HuH-7 (cell line): Measurements from ENCODE around the gene HNRNPA1.
"Not testable (repeated sequence)": the region's sequence is repeated elsewhere in the genome, so short reads cannot be mapped to it uniquely, and the experiment has no call there.

Source experiments
- DNase-seq: peaks from one replicate; pipeline ENCODE4 v3.0.0; 2011; ENCODE audit warnings: low spot score

HNRNPA1 gene

GRCh38 chr12:54276368-54276767 lies 4.2 kb upstream of the HNRNPA1 start:
- no peak for DNase-seq

- DNase-seq = no peak
These were observed 2.7 kb upstream of the HNRNPA1 start for GRCh38 chr12:54277823-54278276.

GRCh38 chr12:54279227-54279631 lies 1.3 kb upstream of the HNRNPA1 start:
- no peak for DNase-seq

DNA sequence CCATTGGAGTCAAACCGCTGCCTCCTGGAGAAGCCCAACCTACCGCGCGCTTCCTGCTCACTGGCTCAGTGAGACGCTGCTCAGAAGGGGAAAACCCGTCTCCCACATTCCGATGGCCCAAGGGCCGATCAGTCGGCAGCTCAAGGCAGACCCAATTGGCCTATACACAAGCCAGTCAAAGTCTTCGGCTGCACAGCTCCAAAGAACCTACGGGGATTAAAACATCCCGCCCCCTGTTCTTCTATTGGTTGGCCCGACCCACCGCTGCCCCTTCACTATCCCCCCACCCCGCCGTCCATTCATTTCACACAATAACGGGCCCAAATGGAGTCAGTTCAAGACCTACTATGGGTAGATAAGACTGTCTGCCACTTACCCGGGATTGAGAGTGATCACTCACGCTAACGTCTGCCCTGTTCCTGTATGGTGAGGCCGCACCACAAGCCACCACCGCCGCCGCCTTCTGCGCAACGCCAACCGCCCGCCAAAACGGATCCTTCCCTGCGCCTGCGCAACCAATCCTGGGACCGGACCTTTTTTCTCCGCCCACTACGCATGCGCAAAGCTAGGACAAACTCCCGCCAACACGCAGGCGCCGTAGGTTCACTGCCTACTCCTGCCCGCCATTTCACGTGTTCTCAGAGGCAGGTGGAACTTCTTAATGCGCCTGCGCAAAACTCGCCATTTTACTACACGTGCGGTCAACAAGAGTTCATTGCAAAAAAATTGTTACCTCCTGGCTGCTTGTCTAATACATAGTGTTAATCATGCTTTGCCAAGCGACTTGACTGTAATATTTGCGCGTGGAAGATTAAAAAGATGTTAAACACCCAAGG lies 676 bp upstream of the HNRNPA1 start, which contains the start of gene CBX5:
CBX5 (minus strand) TSS at position 491 of the 836 bp plus-strand sequence. CDS start 22,472 bp downstream, outside the sequence.
- DNase-seq = peak; percentile 92

DNA sequence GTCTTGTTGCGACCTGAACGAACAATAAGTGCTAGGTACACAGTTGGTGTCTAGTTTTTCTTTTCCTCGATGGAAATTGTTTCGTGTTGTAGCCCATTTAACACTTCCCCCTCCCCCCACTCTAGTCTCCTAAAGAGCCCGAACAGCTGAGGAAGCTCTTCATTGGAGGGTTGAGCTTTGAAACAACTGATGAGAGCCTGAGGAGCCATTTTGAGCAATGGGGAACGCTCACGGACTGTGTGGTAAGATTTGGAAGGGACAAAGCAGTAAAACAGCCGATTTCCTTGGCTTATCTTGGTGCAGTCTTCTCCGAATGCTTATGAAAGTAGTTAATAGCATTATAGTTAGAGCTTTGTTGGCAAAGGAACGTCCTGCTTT lies 724 bp downstream of the HNRNPA1 start:
- DNase-seq = not testable (repeated sequence)

DNA sequence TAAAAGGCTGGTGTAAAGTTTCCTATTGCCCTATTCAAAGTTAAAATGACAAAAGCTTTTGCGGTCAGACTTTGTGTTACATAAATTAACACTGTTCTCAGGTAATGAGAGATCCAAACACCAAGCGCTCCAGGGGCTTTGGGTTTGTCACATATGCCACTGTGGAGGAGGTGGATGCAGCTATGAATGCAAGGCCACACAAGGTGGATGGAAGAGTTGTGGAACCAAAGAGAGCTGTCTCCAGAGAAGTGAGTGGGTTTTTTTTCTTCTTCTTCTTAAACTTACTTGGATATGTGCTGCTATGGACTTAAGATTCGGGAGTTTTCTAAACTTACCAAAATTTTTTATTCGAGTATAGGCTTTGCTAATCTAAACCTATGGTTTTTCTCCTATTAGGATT lies 1.2 kb downstream of the HNRNPA1 start:
- DNase-seq = not testable (repeated sequence)

DNA sequence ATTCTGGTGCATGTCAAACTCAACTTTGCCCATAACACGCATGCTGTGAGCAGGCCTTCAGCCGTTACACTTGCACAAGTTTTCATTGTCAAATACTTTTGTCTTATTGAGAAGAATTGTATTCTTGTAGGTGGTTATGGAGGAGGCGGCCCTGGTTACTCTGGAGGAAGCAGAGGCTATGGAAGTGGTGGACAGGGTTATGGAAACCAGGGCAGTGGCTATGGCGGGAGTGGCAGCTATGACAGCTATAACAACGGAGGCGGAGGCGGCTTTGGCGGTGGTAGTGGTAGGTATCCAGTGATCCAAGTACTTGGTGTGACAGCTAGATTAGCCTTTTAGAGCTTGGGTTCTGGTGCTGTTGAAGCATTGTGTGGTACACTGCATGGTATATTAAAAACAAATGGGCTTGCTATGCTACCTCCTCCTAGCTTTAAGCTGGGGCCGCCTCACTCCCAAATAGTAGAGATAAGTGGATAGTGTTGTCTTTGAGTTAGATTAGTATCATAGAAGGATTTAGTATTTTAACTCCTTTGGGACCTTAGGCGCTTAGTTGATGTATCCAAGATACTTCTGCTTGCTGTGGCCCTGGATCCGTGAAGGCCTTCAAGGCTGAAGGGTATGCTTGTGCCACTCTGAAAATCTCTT lies 2.5 kb downstream of the HNRNPA1 start:
- DNase-seq = no peak

DNA sequence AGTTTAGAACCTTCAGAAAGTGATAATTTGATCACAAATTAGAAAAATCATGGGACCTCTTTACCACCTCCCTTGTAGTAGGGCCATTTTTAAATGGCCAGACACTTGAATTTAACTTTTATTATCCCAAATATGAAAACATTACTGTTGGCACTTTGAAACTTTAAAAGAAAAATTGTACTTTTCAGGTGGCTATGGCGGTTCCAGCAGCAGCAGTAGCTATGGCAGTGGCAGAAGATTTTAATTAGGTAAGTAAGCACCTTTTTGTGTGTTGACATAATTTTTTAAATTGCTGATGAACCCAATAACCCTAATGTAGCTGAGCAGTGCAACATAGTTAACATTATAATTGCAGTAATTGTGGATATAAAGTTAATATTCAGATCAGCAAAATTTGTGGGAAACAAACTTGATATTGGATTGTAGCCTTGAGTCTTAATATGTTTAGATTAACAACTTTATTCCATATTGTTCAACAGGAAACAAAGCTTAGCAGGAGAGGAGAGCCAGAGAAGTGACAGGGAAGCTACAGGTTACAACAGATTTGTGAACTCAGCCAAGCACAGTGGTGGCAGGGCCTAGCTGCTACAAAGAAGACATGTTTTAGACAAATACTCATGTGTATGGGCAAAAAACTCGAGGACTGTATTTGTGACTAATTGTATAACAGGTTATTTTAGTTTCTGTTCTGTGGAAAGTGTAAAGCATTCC lies 3.7 kb downstream of the HNRNPA1 start:
- not testable (repeated sequence) for DNase-seq

DNA sequence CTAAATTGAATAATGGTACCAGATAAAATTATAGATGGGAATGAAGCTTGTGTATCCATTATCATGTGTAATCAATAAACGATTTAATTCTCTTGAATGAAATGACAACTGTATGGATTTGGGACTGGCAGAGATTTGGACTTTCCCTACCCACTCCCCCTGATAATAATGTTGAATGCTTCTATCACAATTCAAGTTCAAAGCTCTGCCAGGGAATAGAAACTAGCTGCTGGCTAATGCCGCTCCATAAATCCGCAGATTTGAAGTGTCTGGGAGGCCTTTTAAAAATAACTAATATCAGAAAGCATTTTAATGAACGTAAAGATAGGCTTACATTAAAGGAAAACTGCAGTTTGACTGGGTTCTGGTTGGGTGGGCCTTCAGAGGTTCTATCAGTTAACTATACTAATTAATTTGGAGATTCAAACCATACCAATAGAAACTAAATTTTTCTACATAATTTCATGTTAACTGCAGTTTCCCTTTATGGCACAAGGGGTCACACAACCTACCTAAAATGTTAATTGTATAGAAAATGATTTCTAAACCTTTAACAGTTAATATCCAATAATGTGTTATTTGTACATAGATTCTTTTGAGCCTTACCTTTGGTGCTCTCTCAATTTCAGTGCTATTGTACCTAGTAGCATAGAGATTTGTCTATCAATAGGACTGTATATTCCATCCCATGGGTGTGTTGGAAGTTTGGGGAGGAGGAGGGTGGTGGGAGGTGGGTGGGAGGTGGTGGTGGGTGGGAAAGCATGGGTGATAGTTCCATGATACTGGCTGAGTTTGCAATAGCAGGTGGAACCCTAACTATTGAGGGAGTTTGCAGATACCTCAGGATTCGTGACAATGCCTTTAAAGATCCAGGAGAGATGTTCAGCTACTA lies 4.9 kb downstream of the HNRNPA1 start:
- no peak for DNase-seq

- DNase-seq = no peak
These were observed 5.8 kb downstream of the HNRNPA1 start for GRCh38 chr12:54286042-54287030.

GRCh38 chr12:54287261-54288157 lies 7.0 kb downstream of the HNRNPA1 start:
- no peak for DNase-seq

- no peak for DNase-seq
These were observed 11.8 kb downstream of the HNRNPA1 start for GRCh38 chr12:54292083-54292930.

DNA sequence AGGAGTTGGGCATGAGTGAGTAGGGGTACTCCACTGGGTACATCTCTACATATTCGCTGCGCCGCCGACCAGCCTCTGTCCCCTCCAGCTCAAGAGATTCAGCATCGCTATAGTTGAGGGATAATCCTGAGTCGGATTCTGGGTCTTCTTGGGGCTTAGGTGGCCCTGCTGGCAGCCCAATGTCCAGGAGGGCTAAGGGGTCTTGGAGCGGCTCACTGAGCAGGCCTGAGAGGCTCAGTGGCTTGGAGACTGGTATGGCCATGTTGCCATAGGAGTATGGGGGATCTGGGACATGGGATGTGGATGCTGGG lies 12.4 kb downstream of the HNRNPA1 start:
- no peak for DNase-seq

DNA sequence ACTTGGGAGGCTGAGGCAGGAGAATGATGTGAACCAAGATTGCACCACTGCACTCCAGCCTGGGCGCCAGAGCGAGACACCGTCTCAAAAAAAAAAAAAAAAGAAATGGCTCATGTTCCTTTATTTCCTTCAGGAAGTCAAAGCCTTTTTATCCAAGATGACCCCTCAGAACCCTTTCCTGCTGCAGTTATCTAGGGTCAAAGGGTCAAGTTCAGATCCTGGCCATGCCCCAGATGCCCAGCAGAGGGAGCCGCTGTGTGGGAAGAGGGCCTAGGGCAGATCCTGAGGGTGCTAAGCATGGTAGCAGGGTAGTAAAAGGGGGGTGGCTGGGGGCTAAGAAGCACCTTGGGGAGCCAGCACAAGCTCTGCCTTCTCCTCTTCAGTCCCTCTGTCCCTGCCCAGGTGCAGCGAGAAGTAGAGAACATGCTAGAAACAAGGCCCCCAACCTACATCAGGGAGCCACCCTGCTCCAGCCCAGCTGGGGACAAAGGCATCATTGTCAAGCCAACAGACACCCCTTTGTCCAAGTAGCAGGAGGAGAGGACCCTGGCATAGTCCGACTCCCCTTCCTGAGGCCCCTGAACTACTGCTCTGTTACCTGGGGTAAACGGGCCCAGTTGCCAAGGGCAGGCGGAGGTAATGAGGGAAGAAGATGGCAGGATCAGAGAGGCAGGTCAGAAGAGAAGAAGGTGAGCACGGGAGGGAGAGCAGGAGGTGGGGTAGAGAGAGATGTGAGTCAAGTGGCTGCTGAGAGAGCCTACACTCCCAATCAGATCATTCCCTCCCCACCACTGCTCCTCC lies 13.8 kb downstream of the HNRNPA1 start:
- DNase-seq = peak; percentile 84

DNA sequence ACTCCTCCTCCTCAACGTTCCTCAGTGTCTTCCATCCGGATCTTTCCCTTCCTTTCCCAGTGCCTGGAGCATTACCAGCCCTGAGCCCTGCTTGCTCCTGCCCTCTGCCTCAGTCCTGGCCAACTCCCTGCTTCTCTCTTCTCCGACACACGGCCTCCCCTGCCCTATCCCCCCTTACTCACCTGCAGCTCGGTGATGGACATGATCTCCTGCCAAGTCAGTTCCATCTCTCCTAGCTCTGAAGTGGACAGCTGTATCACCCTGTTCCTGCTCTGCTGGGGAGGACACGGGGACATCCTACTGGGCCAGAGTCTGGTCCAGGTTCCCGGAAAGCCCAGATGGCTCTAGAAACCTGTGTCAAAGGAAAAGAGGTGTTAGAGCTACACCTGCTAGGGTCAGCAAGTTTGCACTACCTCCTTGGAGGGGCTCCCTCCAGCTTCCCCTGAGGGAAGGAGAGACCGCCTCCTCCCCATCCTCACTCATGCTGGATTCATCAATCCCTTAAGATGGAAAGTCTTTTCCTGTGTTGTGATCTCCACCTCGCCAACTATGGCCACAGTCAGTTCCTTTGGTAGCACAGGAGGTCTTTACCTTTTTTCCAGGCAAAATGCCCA lies 14.5 kb downstream of the HNRNPA1 start:
- DNase-seq = no peak

DNA sequence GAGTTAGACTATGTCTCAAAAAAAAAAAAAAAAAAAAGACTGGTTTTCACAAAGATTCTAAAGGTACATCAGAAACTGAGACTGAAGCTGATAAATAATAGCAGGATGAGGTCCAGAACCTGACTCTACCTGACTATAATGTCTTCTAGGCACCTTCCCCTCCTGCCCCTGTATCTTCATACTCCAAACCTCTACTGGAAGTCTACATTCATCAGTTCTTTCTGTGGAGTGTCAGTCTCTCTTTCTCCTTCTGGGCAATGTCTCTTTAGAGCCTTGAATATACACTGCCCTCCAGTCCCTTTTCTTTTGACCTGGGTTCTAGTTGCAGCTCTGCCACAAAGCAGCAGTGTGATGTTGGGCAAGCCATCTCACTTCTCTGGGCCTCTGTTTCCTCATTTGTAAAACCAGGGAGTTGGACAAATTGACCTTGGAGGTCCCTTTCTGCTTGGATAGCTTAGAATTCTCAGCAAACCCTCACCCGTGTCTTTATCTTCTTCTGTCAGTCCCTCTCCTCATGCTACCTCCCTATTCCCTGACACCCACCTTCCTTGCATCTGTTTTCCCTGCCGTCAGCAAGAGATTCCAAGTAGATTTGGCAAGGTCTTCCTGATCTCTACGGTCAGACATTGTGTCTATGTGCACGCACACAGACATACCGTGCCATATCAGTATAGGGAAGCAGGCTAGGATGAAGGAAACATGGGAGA lies 16.0 kb downstream of the HNRNPA1 start:
- DNase-seq = no peak

DNA sequence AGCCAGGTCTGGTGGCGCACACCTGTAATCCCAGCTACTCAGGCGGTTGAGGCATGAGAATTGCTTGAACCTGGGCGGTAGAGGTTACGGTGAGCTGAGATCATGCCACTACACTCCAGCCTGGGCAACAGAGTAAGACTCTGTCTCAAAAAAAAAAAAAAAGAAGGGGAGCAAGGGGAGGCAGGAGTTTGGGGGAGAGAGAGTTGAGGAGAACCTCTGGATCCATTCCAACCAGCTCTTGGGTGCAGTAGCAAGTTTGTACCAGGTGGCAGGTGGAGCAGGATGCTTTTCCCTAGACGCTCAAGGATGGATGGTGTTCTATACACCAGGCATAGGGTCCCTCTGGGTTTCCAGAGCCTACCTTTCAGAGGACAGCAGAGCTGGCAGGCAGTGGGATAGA lies 18.4 kb downstream of the HNRNPA1 start:
- no peak for DNase-seq
